Measurements from ENCODE around the gene HBE1.
"Not testable (repeated sequence)": the region's sequence is repeated elsewhere in the genome, so short reads cannot be mapped to it uniquely, and the experiment has no call there.

HBE1 gene

DNA sequence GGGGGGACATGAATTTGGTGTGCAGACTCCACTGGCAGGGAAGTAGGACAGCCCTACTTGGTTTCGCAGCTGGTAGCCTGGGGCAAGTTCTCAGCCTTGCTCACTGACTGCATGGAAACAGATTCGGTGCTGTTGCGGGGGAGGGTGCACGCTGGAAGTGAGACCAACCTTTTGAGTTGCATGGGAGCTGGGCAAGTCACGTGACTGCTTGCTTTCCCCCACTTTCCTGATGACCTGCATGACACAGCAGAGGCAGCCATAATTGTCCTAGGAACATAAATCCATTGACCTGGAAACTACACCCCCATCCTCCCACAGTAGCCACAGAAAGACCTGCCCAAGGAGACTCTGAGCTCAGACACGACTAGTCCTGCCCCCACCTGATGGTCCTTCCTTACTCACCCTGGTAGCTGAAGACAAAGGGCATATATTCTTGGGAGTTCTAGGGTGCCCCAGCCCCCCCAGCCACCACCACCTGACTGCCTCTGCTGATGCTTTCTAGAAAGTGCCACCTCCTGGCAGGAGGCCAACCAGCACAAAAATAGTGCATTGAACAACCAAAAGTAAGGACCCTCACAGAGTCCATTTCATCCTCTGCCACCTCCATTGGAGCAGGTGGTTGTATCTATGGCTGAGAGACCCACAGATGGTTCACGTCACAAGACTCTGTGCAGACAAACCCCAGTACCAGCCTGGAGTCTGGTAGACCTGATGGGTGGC is 11.0 kb downstream of the HBE1 start:
- Histone ChIP-seq H3K4ac (ENCODE audit: low read depth in 1 of 2, low read length in 2 of 2) (no peak overlapping the region), H2BK12ac (ENCODE audit: low read length in 2 of 2) (no peak overlapping the region), H3K4me2 (ENCODE audit: low read length, poor library complexity, severe bottlenecking) (no peak overlapping the region), H3K14ac (ENCODE audit: low read length in 2 of 2) (no peak overlapping the region), H2BK15ac (ENCODE audit: low read depth, poor library complexity, severe bottlenecking) (no peak overlapping the region), H3K4me3 (ENCODE audit: insufficient read depth in 1 of 2, low read depth in 1 of 2, low read length in 2 of 2) (no peak overlapping the region), H3K36me3 (ENCODE audit: control insufficient read depth in 1 of 2, insufficient read depth in 2 of 2, low read depth in 1 of 2, low read length in 2 of 2) (no peaks in the 10 kb centered on the region), H3K27me3 (ENCODE audit: control insufficient read depth in 1 of 2, insufficient read depth in 1 of 2, low read length in 2 of 2) (no peaks in the 10 kb centered on the region), H3K9me3 (ENCODE audit: control insufficient read depth, low read length) (no peaks in the 10 kb centered on the region), H3K9ac (ENCODE audit: low read length) (no peak overlapping the region), H3K23ac (ENCODE audit: low read length in 2 of 2) (no peak overlapping the region), H3K18ac (ENCODE audit: low read depth in 1 of 2, low read length in 2 of 2) (no peak overlapping the region), H3K79me1 (replicated peaks; ENCODE audit: low read length, poor library complexity, severe bottlenecking) (no peaks in the 10 kb centered on the region), H4K91ac (ENCODE audit: low read length) (no peak overlapping the region), H2BK120ac (ENCODE audit: low read depth, low read length) (no peak overlapping the region), H2AK5ac (ENCODE audit: low read length, severe bottlenecking) (no peak overlapping the region), H3K4me1 (ENCODE audit: control insufficient read depth, insufficient read depth, low read depth, low read length) (peaks cover 2% of the 10 kb centered on the region), H2AFZ (ENCODE audit: low read depth, low read length) (no peak overlapping the region), H4K8ac (ENCODE audit: low read length) (no peak overlapping the region), H2BK5ac (ENCODE audit: low read depth, low read length, poor library complexity, severe bottlenecking) (no peak overlapping the region), H3K27ac (ENCODE audit: low read length, poor library complexity, severe bottlenecking) (no peak overlapping the region)
- no peak for DNase-seq
- 82% methylated on average over 7 of the region's 7 CpGs for WGBS

GRCh38 chr11:5257296-5257695 is 12.4 kb downstream of the HBE1 start:
- Histone ChIP-seq H3K9ac (ENCODE audit: low read length) (no peak overlapping the region), H3K18ac (ENCODE audit: low read depth in 1 of 2, low read length in 2 of 2) (no peak overlapping the region), H3K23ac (ENCODE audit: low read length in 2 of 2) (no peak overlapping the region), H3K4me3 (ENCODE audit: insufficient read depth in 1 of 2, low read depth in 1 of 2, low read length in 2 of 2) (no peak overlapping the region), H3K27me3 (ENCODE audit: control insufficient read depth in 1 of 2, insufficient read depth in 1 of 2, low read length in 2 of 2) (peaks cover 0 to 2% of the 10 kb centered on the region in 2 experiments), H3K14ac (ENCODE audit: low read length in 2 of 2) (no peak overlapping the region), H4K8ac (ENCODE audit: low read length) (no peak overlapping the region), H2AFZ (ENCODE audit: low read depth, low read length) (no peak overlapping the region), H2BK5ac (ENCODE audit: low read depth, low read length, poor library complexity, severe bottlenecking) (no peak overlapping the region), H2BK15ac (ENCODE audit: low read depth, poor library complexity, severe bottlenecking) (no peak overlapping the region), H2BK12ac (ENCODE audit: low read length in 2 of 2) (no peak overlapping the region), H2BK120ac (ENCODE audit: low read depth, low read length) (no peak overlapping the region), H3K9me3 (ENCODE audit: control insufficient read depth, low read length) (no peaks in the 10 kb centered on the region), H3K4ac (ENCODE audit: low read depth in 1 of 2, low read length in 2 of 2) (no peak overlapping the region), H3K27ac (ENCODE audit: low read length, poor library complexity, severe bottlenecking) (no peak overlapping the region), H4K91ac (ENCODE audit: low read length) (no peak overlapping the region), H3K4me2 (ENCODE audit: low read length, poor library complexity, severe bottlenecking) (no peak overlapping the region), H3K4me1 (ENCODE audit: control insufficient read depth, insufficient read depth, low read depth, low read length) (peaks cover 2% of the 10 kb centered on the region), H3K79me1 (replicated peaks; ENCODE audit: low read length, poor library complexity, severe bottlenecking) (no peaks in the 10 kb centered on the region), H2AK5ac (ENCODE audit: low read length, severe bottlenecking) (no peak overlapping the region), H3K36me3 (ENCODE audit: control insufficient read depth in 1 of 2, insufficient read depth in 2 of 2, low read depth in 1 of 2, low read length in 2 of 2) (no peaks in the 10 kb centered on the region)
- DNase-seq, result no peak
- 41% methylated on average over 2 of the region's 2 CpGs for WGBS

GRCh38 chr11:5254646-5255413 is 14.9 kb downstream of the HBE1 start, which contains the start of gene HBG2:
TSS of gene HBG2 (minus strand) at chr11:5254781. CDS start at chr11:5254728, 53 bp downstream.
- 75% methylated on average over 2 of the region's 9 CpGs for WGBS
- not testable (repeated sequence) for H3K9me3 ChIP-seq (ENCODE audit: control insufficient read depth, low read length)

DNA sequence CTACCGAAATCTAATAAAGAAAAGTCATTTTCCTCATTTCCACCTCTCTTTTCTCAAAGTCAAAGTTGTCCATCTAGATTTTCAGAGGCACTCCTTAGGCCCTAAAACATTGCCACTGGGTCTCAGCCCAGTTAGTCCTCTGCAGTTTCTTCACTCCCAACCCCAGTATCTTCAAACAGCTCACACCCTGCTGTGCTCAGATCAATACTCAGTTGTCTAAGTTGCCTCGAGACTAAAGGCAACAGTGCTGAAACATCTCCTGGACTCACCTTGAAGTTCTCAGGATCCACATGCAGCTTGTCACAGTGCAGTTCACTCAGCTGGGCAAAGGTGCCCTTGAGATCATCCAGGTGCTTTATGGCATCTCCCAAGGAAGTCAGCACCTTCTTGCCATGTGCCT is 15.7 kb downstream of the HBE1 start:
- H3K4me2 ChIP-seq (ENCODE audit: low read length, poor library complexity, severe bottlenecking); H4K91ac ChIP-seq (ENCODE audit: low read length); H3K9ac ChIP-seq (ENCODE audit: low read length); H2BK12ac ChIP-seq (ENCODE audit: low read length in 2 of 2); H3K4me3 ChIP-seq (ENCODE audit: insufficient read depth in 1 of 2, low read depth in 1 of 2, low read length in 2 of 2); H3K4ac ChIP-seq (ENCODE audit: low read depth in 1 of 2, low read length in 2 of 2); H3K14ac ChIP-seq (ENCODE audit: low read length in 2 of 2); H3K79me1 ChIP-seq (replicated peaks; ENCODE audit: low read length, poor library complexity, severe bottlenecking); H2BK5ac ChIP-seq (ENCODE audit: low read depth, low read length, poor library complexity, severe bottlenecking); H3K4me1 ChIP-seq (ENCODE audit: control insufficient read depth, insufficient read depth, low read depth, low read length); H2AK5ac ChIP-seq (ENCODE audit: low read length, severe bottlenecking); H2BK15ac ChIP-seq (ENCODE audit: low read depth, poor library complexity, severe bottlenecking); H2BK120ac ChIP-seq (ENCODE audit: low read depth, low read length); H3K27ac ChIP-seq (ENCODE audit: low read length, poor library complexity, severe bottlenecking); DNase-seq; H3K36me3 ChIP-seq (ENCODE audit: control insufficient read depth in 1 of 2, insufficient read depth in 2 of 2, low read depth in 1 of 2, low read length in 2 of 2); H3K27me3 ChIP-seq (ENCODE audit: control insufficient read depth in 1 of 2, insufficient read depth in 1 of 2, low read length in 2 of 2); H2AFZ ChIP-seq (ENCODE audit: low read depth, low read length); H3K9me3 ChIP-seq (ENCODE audit: control insufficient read depth, low read length); H3K23ac ChIP-seq (ENCODE audit: low read length in 2 of 2); H3K18ac ChIP-seq (ENCODE audit: low read depth in 1 of 2, low read length in 2 of 2); H4K8ac ChIP-seq (ENCODE audit: low read length): not testable (repeated sequence)
- WGBS, result 94% methylated on average over 2 of the region's 2 CpGs

More at GRCh38 chr11:5254646-5255413, 14.9 kb downstream of the HBE1 start, which contains the start of gene HBG2:
- H3K79me1 ChIP-seq (replicated peaks; ENCODE audit: low read length, poor library complexity, severe bottlenecking); H3K9ac ChIP-seq (ENCODE audit: low read length); H2BK12ac ChIP-seq (ENCODE audit: low read length in 2 of 2); H3K27ac ChIP-seq (ENCODE audit: low read length, poor library complexity, severe bottlenecking); H2BK120ac ChIP-seq (ENCODE audit: low read depth, low read length); H4K8ac ChIP-seq (ENCODE audit: low read length); H3K4me3 ChIP-seq (ENCODE audit: insufficient read depth in 1 of 2, low read depth in 1 of 2, low read length in 2 of 2); H2BK15ac ChIP-seq (ENCODE audit: low read depth, poor library complexity, severe bottlenecking); H3K18ac ChIP-seq (ENCODE audit: low read depth in 1 of 2, low read length in 2 of 2); H3K36me3 ChIP-seq (ENCODE audit: control insufficient read depth in 1 of 2, insufficient read depth in 2 of 2, low read depth in 1 of 2, low read length in 2 of 2); H3K27me3 ChIP-seq (ENCODE audit: control insufficient read depth in 1 of 2, insufficient read depth in 1 of 2, low read length in 2 of 2); H3K14ac ChIP-seq (ENCODE audit: low read length in 2 of 2); DNase-seq; H3K4me1 ChIP-seq (ENCODE audit: control insufficient read depth, insufficient read depth, low read depth, low read length); H3K23ac ChIP-seq (ENCODE audit: low read length in 2 of 2); H3K4me2 ChIP-seq (ENCODE audit: low read length, poor library complexity, severe bottlenecking); H2AK5ac ChIP-seq (ENCODE audit: low read length, severe bottlenecking); H4K91ac ChIP-seq (ENCODE audit: low read length); H2BK5ac ChIP-seq (ENCODE audit: low read depth, low read length, poor library complexity, severe bottlenecking); H2AFZ ChIP-seq (ENCODE audit: low read depth, low read length); H3K4ac ChIP-seq (ENCODE audit: low read depth in 1 of 2, low read length in 2 of 2): not testable (repeated sequence)
